Measurements from ENCODE around the gene PLCH1. TPM values are rescaled to one million over a fixed set of nuclear protein-coding genes. Genes with fewer than 3 reads are reported as not detected.

The PLCH1 gene
- total RNA-seq, 2 experiments from 2014 or later, result 0.03 to 0.20 TPM

- H3K36me3 Mint-ChIP-seq (ENCODE audit: low read depth), result no peaks in the 10 kb centered on the region
- CTCF ChIA-PET, result no interaction called here
Measured at GRCh38 chr3:155418407-155418806, 326.5 kb downstream of the PLCH1 start.

GRCh38 chr3:155417119-155417517 is 327.8 kb downstream of the PLCH1 start:
- TF ChIP-seq CTCF (IDR thresholded peaks at IDR 0.05), result no peak
- no peaks in the 10 kb centered on the region for H3K36me3 ChIP-seq (ENCODE audit: insufficient read depth, low read length)
- no peak overlapping the region for H3K4me3 ChIP-seq (ENCODE audit: low read length)
- H3K4me1 ChIP-seq (ENCODE audit: insufficient read depth, low read length), result no peaks in the 10 kb centered on the region
- H3K27me3 ChIP-seq (ENCODE audit: control insufficient read depth in 1 of 2, insufficient read depth in 2 of 2, low read length in 2 of 2), result no peaks in the 10 kb centered on the region
- H3K4me1 Mint-ChIP-seq (ENCODE audit: low read depth), result no peaks in the 10 kb centered on the region
- H3K27ac Mint-ChIP-seq, result no peak overlapping the region
- H3K9me3 Mint-ChIP-seq, result no peaks in the 10 kb centered on the region
- CTCF ChIA-PET, result no interaction called here
- DNase-seq (no peak), ATAC-seq (ENCODE audit: poor library complexity) (no peak)
- H3K36me3 Mint-ChIP-seq (ENCODE audit: low read depth), result no peaks in the 10 kb centered on the region
- intact Hi-C loops (cut with DNase I, micrococcal nuclease), result no loop called here
- no peak overlapping the region for H3K27ac ChIP-seq (ENCODE audit: low read depth in 1 of 2, low read length in 2 of 2)
- POLR2A ChIA-PET, result no interaction called here
- H3K9me3 ChIP-seq (ENCODE audit: control insufficient read depth in 1 of 2, insufficient read depth in 1 of 2, low read length in 2 of 2), result no peaks in the 10 kb centered on the region
- no peaks in the 10 kb centered on the region for H3K27me3 Mint-ChIP-seq
- no peak overlapping the region for H3K4me3 Mint-ChIP-seq

More at GRCh38 chr3:155418407-155418806, 326.5 kb downstream of the PLCH1 start:
- H3K4me1 ChIP-seq (ENCODE audit: insufficient read depth, low read length), result no peaks in the 10 kb centered on the region
- H3K27me3 ChIP-seq (ENCODE audit: control insufficient read depth in 1 of 2, insufficient read depth in 2 of 2, low read length in 2 of 2), result no peaks in the 10 kb centered on the region
- H3K27ac Mint-ChIP-seq, result no peak overlapping the region
- ATAC-seq (ENCODE audit: poor library complexity) (no peak), DNase-seq (no peak)
- no peaks in the 10 kb centered on the region for H3K36me3 ChIP-seq (ENCODE audit: insufficient read depth, low read length)
- H3K4me3 ChIP-seq (ENCODE audit: low read length), result no peak overlapping the region
- intact Hi-C loops (cut with DNase I, micrococcal nuclease), result no loop called here
- POLR2A ChIA-PET, result no interaction called here
- H3K4me3 Mint-ChIP-seq, result no peak overlapping the region
- no peaks in the 10 kb centered on the region for H3K9me3 ChIP-seq (ENCODE audit: control insufficient read depth in 1 of 2, insufficient read depth in 1 of 2, low read length in 2 of 2)
- H3K27me3 Mint-ChIP-seq, result no peaks in the 10 kb centered on the region
- no peaks in the 10 kb centered on the region for H3K9me3 Mint-ChIP-seq
- H3K27ac ChIP-seq (ENCODE audit: low read depth in 1 of 2, low read length in 2 of 2), result no peak overlapping the region
- TF ChIP-seq CTCF (IDR thresholded peaks at IDR 0.05), result no peak
- no peaks in the 10 kb centered on the region for H3K4me1 Mint-ChIP-seq (ENCODE audit: low read depth)

- no peak for TF ChIP-seq CTCF (IDR thresholded peaks at IDR 0.05)
- POLR2A ChIA-PET, result no interaction called here
Measured at GRCh38 chr3:155416500-155417118, 328.3 kb downstream of the PLCH1 start.

More at GRCh38 chr3:155416500-155417118, 328.3 kb downstream of the PLCH1 start:
- no peak for DNase-seq
- no peak for ATAC-seq (ENCODE audit: poor library complexity)
- Histone ChIP-seq H3K36me3 (ENCODE audit: insufficient read depth, low read length) (no peaks in the 10 kb centered on the region), H3K27ac (ENCODE audit: low read depth in 1 of 2, low read length in 2 of 2) (no peak overlapping the region), H3K4me1 (ENCODE audit: insufficient read depth, low read length) (no peaks in the 10 kb centered on the region), H3K4me3 (ENCODE audit: low read length) (no peak overlapping the region), H3K9me3 (ENCODE audit: control insufficient read depth in 1 of 2, insufficient read depth in 1 of 2, low read length in 2 of 2) (no peaks in the 10 kb centered on the region), H3K27me3 (ENCODE audit: control insufficient read depth in 1 of 2, insufficient read depth in 2 of 2, low read length in 2 of 2) (no peaks in the 10 kb centered on the region)
- intact Hi-C loops (cut with DNase I, micrococcal nuclease), result no loop called here
- CTCF ChIA-PET, result interaction anchor here (1.3 kb wide), 1 partner anchor 11 kb away, joined by 3 read pairs; no protein-coding TSS in a partner anchor
- Mint-ChIP-seq H3K9me3 (no peaks in the 10 kb centered on the region), H3K36me3 (ENCODE audit: low read depth) (no peaks in the 10 kb centered on the region), H3K27ac (no peak overlapping the region), H3K4me1 (ENCODE audit: low read depth) (no peaks in the 10 kb centered on the region), H3K4me3 (no peak overlapping the region), H3K27me3 (no peaks in the 10 kb centered on the region)

Measured in CD4-positive, alpha-beta T cell (primary cell).